Measurements from ENCODE around the gene MUC4.

- TF ChIP-seq CTCF (IDR thresholded peaks at IDR 0.05; ENCODE audit: low read depth, low read length) (no peak), POLR2A (IDR thresholded peaks at IDR 0.05; ENCODE audit: extremely low read depth, insufficient read length) (no peak)
These were observed 20.8 kb downstream of the MUC4 start for GRCh38 chr3:195790901-195791300.
